Endodermal cell (in vitro differentiated cells): ENCODE measurements around the gene BRPF1. TPM values are rescaled to one million over a fixed set of nuclear protein-coding genes. Genes with fewer than 3 reads are reported as not detected.

ENCODE experiments used
- DNase-seq: peaks from one replicate; pipeline ENCODE4 v3.0.0-alpha.2; 2017
- H3K27ac ChIP-seq: 2 replicates; pipeline ENCODE4 v1.5.1; 2013; ENCODE audit warnings: mild to moderate bottlenecking, low read depth, low read length, moderate library complexity
- H3K27me3 ChIP-seq: 2 replicates; pipeline ENCODE4 v1.6.1; 2013; ENCODE audit warnings: mild to moderate bottlenecking, low read length, moderate library complexity; ENCODE audit not compliant: insufficient read depth, control insufficient read depth, poor library complexity, severe bottlenecking
- H3K36me3 ChIP-seq: 2 replicates; pipeline ENCODE4 v1.7.0; 2013; ENCODE audit warnings: mild to moderate bottlenecking, low read length, moderate library complexity; ENCODE audit not compliant: control insufficient read depth, insufficient read depth
- H3K4me1 ChIP-seq: one replicate; pipeline ENCODE4 v1.7.0; 2013; ENCODE audit warnings: low read length; ENCODE audit not compliant: control insufficient read depth, insufficient read depth
- H3K4me3 ChIP-seq: 2 replicates; pipeline ENCODE4 v1.5.1; 2013; ENCODE audit warnings: mild to moderate bottlenecking, low read length, moderate library complexity
- H3K9ac ChIP-seq: 2 replicates; pipeline ENCODE4 v1.6.1; 2013; ENCODE audit warnings: mild to moderate bottlenecking, low read length, moderate library complexity; ENCODE audit not compliant: poor library complexity, severe bottlenecking; ENCODE audit errors: extremely low read depth
- H3K9me3 ChIP-seq: 2 replicates; pipeline ENCODE4 v1.6.1; 2013; ENCODE audit warnings: mild to moderate bottlenecking, low read length, moderate library complexity; ENCODE audit not compliant: control insufficient read depth
- H3K27ac Mint-ChIP-seq: 2 replicates; pipeline ENCODE4 v1.8.0; 2020; ENCODE audit warnings: mixed read lengths
- H3K27me3 Mint-ChIP-seq: 2 replicates; pipeline ENCODE4 v1.8.0; 2021; ENCODE audit warnings: mild to moderate bottlenecking, mixed read lengths; ENCODE audit not compliant: insufficient read depth
- H3K36me3 Mint-ChIP-seq: 2 replicates; pipeline ENCODE4 v1.8.0; 2020; ENCODE audit warnings: low read depth, mixed read lengths
- H3K4me1 Mint-ChIP-seq: 2 replicates; pipeline ENCODE4 v1.8.0; 2020; ENCODE audit warnings: mixed read lengths
- H3K4me3 Mint-ChIP-seq: 2 replicates; pipeline ENCODE4 v1.8.0; 2020; ENCODE audit warnings: mild to moderate bottlenecking, moderate library complexity, mixed read lengths
- H3K9me3 Mint-ChIP-seq: 2 replicates; pipeline ENCODE4 v1.8.0; 2020; ENCODE audit warnings: mild to moderate bottlenecking, mixed read lengths
- CTCF ChIP-seq: fragments of 200-600 bp; sonication (generic); conservative IDR thresholded peaks from 2 replicates; pipeline ENCODE4 v1.5.0; 2021; ENCODE audit warnings: antibody characterized with exemption, mild to moderate bottlenecking
- WGBS, 2 experiments: methylation state at CpG; one replicate each; pipeline versions ENCODE4 v1.1.5 to v1.1.7; 2013; ENCODE audit warnings: missing lambda C conversion rate in 2 of 2, mixed read lengths in 1 of 2; ENCODE audit not compliant: insufficient coverage in 1 of 2, insufficient read length in 1 of 2; 5-methylcytosine and 5-hydroxymethylcytosine counted together
- total RNA-seq, 2 donors: library from RNA; stranded (reverse); fragmentation: NEBNext Ultra II Directional in 1 of 2; extraction: Animal tissue kit (Norgen Biotek cat#: 25700) in 1 of 2; gene quantifications; 2 replicates in 1 of 2; 3 replicates in 1 of 2; pipeline ENCODE4 v1.2.1, GENCODE V29; 2021

Gene BRPF1
- total RNA-seq, 2 donors from 2014 or later = 22.7 to 28.5 TPM

GRCh38 chr3:9727743-9728142, 3.8 kb upstream of the BRPF1 start:
- H3K4me3 ChIP-seq = no peak overlapping the region
- no peaks in the 10 kb centered on the region for H3K9me3 ChIP-seq
- Mint-ChIP-seq H3K4me1 (peaks cover 13% of the 10 kb centered on the region), H3K36me3 (no peaks in the 10 kb centered on the region), H3K9me3 (no peaks in the 10 kb centered on the region), H3K27ac (no peak overlapping the region), H3K4me3 (no peak overlapping the region), H3K27me3 (no peaks in the 10 kb centered on the region)
- no peak for TF ChIP-seq CTCF
- peaks cover 2% of the 10 kb centered on the region for H3K4me1 ChIP-seq
- DNase-seq = no peak
- H3K27me3 ChIP-seq = no peaks in the 10 kb centered on the region
- no peak overlapping the region for H3K9ac ChIP-seq
- WGBS, 2 experiments = 88 to 89% methylated on average over 2 of the region's 2 CpGs
- no peaks in the 10 kb centered on the region for H3K36me3 ChIP-seq
- H3K27ac ChIP-seq = no peak overlapping the region

GRCh38 chr3:9729419-9729818, 2.1 kb upstream of the BRPF1 start:
- Histone ChIP-seq H3K36me3 (peaks cover 5% of the 10 kb centered on the region), H3K27me3 (no peaks in the 10 kb centered on the region), H3K27ac (no peak overlapping the region), H3K4me1 (peaks cover 3% of the 10 kb centered on the region), H3K4me3 (no peak overlapping the region), H3K9me3 (no peaks in the 10 kb centered on the region), H3K9ac (no peak overlapping the region)
- 86 to 91% methylated on average over 7 to 10 of the region's 10 CpGs for WGBS, 2 experiments
- no peak for DNase-seq
- H3K27me3 Mint-ChIP-seq = no peaks in the 10 kb centered on the region
- no peak for TF ChIP-seq CTCF
- H3K9me3 Mint-ChIP-seq = no peaks in the 10 kb centered on the region
- H3K36me3 Mint-ChIP-seq = peaks cover 8% of the 10 kb centered on the region
- no peak overlapping the region for H3K4me3 Mint-ChIP-seq
- H3K4me1 Mint-ChIP-seq = peaks cover 18% of the 10 kb centered on the region
- H3K27ac Mint-ChIP-seq = no peak overlapping the region

GRCh38 chr3:9730657-9731205, 804 bp upstream of the BRPF1 start:
- Mint-ChIP-seq H3K9me3 (no peaks in the 10 kb centered on the region), H3K4me3 (peak overlapping the region; percentile 72), H3K27ac (peak overlapping the region; percentile 67), H3K36me3 (peaks cover 20% of the 10 kb centered on the region), H3K27me3 (no peaks in the 10 kb centered on the region), H3K4me1 (peaks cover 18% of the 10 kb centered on the region)
- Histone ChIP-seq H3K9me3 (no peaks in the 10 kb centered on the region), H3K27me3 (no peaks in the 10 kb centered on the region), H3K4me3 (peak overlapping the region; percentile 80), H3K36me3 (peaks cover 18% of the 10 kb centered on the region), H3K4me1 (peaks cover 3% of the 10 kb centered on the region), H3K9ac (no peak overlapping the region), H3K27ac (no peak overlapping the region)
- no peak for DNase-seq
- WGBS, 2 experiments = 5% methylated on average over 16 of the region's 17 CpGs
- TF ChIP-seq CTCF = no peak
